ENCODE data around the gene RSBN1L. TPM values are rescaled to one million over a fixed set of nuclear protein-coding genes. Genes with fewer than 3 reads are reported as not detected.

Gene RSBN1L
- total and polyA plus RNA-seq, 4 donors = 26.1 to 53.5 (median 31.1) TPM

Other genes with a start within 250 kb of the RSBN1L start
- 10 to 100 TPM; 52.2 to 92.9 TPM for gene PTPN12, start 159.2 kb upstream of the RSBN1L start, total RNA-seq
- gene PTPN12, start 159.2 kb upstream of the RSBN1L start, polyA plus RNA-seq (ENCODE audit: insufficient read length in 2 of 2) = 10 to 100 TPM; 53.9 to 60.3 TPM
- gene TMEM60, start 102.0 kb downstream of the RSBN1L start, total RNA-seq = 10 to 100 TPM; 23.4 to 24.1 TPM
- gene TMEM60, start 102.0 kb downstream of the RSBN1L start, polyA plus RNA-seq (ENCODE audit: insufficient read length in 2 of 2) = 10 to 100 TPM; 20.8 to 21.0 TPM
- gene PHTF2, start 102.3 kb downstream of the RSBN1L start, total RNA-seq = 10 to 100 TPM; 25.1 to 50.5 TPM
- gene PHTF2, start 102.3 kb downstream of the RSBN1L start, polyA plus RNA-seq (ENCODE audit: insufficient read length in 2 of 2) = 10 to 100 TPM; 23.2 to 28.8 TPM

All from spinal cord (tissue), 4 donors.